Panc1 (cell line): Measurements from ENCODE around the gene MSI2. TPM values are rescaled to one million over a fixed set of nuclear protein-coding genes. Genes with fewer than 3 reads are reported as not detected.

ENCODE experiments used
- ATAC-seq: fragments of 200-7000 bp; cut with Tn5 transposase; 2 replicates; pipeline ENCODE4 v1.9.1; 2020; ENCODE audit warnings: mild to moderate bottlenecking, moderate library complexity
- BruUV-seq: library from RNA; stranded (reverse); fragments of 400-500 nt; replicated peaks from 2 replicates; lab custom pipeline; 2021; lab: Mats Ljungman, UMichigan
- CTCF ChIA-PET: fragments of 300-600 bp; sonication (Branson Sonifier 250); formaldehyde crosslinking; loops from one replicate; lab custom pipeline; 2022; ENCODE audit warnings: antibody characterized with exemption; lab: Charles Lee
- POLR2A ChIA-PET: fragments of 300-600 bp; sonication (Branson Sonifier 250); formaldehyde crosslinking; loops from one replicate; lab custom pipeline; 2022; ENCODE audit warnings: antibody characterized with exemption; lab: Charles Lee
- DNase-seq: peaks from one replicate; pipeline ENCODE4 v3.0.0-alpha.2; 2010; ENCODE audit warnings: low read depth, low spot score
- H3K27ac ChIP-seq: 2 replicates; pipeline ENCODE4 v1.5.1; 2011; ENCODE audit warnings: mild to moderate bottlenecking, low read length, inconsistent platforms
- H3K27me3 ChIP-seq: fragments of 200-500 bp; sonication (Bioruptor generic); 2 replicates; pipeline ENCODE4 v1.6.0; 2014; ENCODE audit warnings: low read length, inconsistent platforms; ENCODE audit not compliant: control insufficient read depth, insufficient read depth
- H3K36me3 ChIP-seq: fragments of 200-500 bp; sonication (Bioruptor generic); 2 replicates; pipeline ENCODE4 v1.5.1; 2014; ENCODE audit warnings: inconsistent platforms, mild to moderate bottlenecking, low read length, moderate library complexity; ENCODE audit not compliant: control insufficient read depth, insufficient read depth
- H3K4me1 ChIP-seq: 2 replicates; pipeline ENCODE4 v1.5.1; 2011; ENCODE audit warnings: inconsistent platforms, mild to moderate bottlenecking, low read length, moderate library complexity; ENCODE audit not compliant: control insufficient read depth, insufficient read depth
- H3K4me3 ChIP-seq, 2 experiments: 2 replicates each; pipeline ENCODE4 v1.5.1; 2011 to 2012; ENCODE audit warnings: low read depth in 2 of 2, low read length in 2 of 2, mild to moderate bottlenecking in 2 of 2, inconsistent platforms in 1 of 2, moderate library complexity in 1 of 2
- H3K9me3 ChIP-seq: fragments of 200-500 bp; sonication (Bioruptor generic); 2 replicates; pipeline ENCODE4 v1.5.1; 2014; ENCODE audit warnings: low read depth, mild to moderate bottlenecking, inconsistent platforms, low read length, moderate library complexity; ENCODE audit not compliant: control insufficient read depth, insufficient read depth
- CTCF ChIP-seq: fragments of 450-650 bp; IDR thresholded peaks from 2 replicates; pipeline ENCODE4 v1.5.1; 2017; ENCODE audit warnings: mild to moderate bottlenecking
- POLR2AphosphoS5 ChIP-seq: IDR thresholded peaks from 2 replicates; pipeline ENCODE4 v1.6.1; 2012; ENCODE audit warnings: mild to moderate bottlenecking, low read depth, low read length, moderate library complexity
- REST ChIP-seq, 2 experiments: IDR thresholded peaks; 2 replicates each; pipeline ENCODE4 v1.6.1; 2011 to 2012; ENCODE audit warnings: low read depth in 2 of 2, control low read depth in 1 of 2, low read length in 1 of 2, mild to moderate bottlenecking in 1 of 2, moderate library complexity in 1 of 2; ENCODE audit not compliant: insufficient read depth in 1 of 2
- SIN3A ChIP-seq: IDR thresholded peaks from 2 replicates; pipeline ENCODE4 v1.6.1; 2012; ENCODE audit warnings: low read depth, mild to moderate bottlenecking, low read length, moderate library complexity, borderline replicate concordance; ENCODE audit not compliant: insufficient read depth
- TCF7L2 ChIP-seq: IDR thresholded peaks from 2 replicates; pipeline ENCODE4 v1.6.1; 2011; ENCODE audit warnings: mild to moderate bottlenecking, low read depth, low read length, inconsistent platforms
- in situ Hi-C: cut with HindIII; loops from 2 replicates; pipeline ENCODE4 v1.10.0; 2016; ENCODE audit warnings: low sequenced_read_pairs, low pct_unique_long_range_greater_than_20kb
- intact Hi-C: fragments of 100-400 bp; cut with micrococcal nuclease; formaldehyde crosslinking; loops from one replicate; pipeline ENCODE4 v1.10.0; 2022; ENCODE audit not compliant: unreplicated experiment
- total RNA-seq: library from RNA; stranded (reverse); gene quantifications from one replicate; pipeline ENCODE4 v1.2.1, GENCODE V29; 2021; ENCODE audit not compliant: unreplicated experiment

The MSI2 gene
- total RNA-seq, 1 experiment from 2014 or later: 38.5 TPM

GRCh38 chr17:57549468-57549867, 293.1 kb downstream of the MSI2 start:
- in situ Hi-C loops: no loop called here
- no TSS peak for BruUV-seq

GRCh38 chr17:57550016-57550415, 293.7 kb downstream of the MSI2 start:
- POLR2A ChIA-PET: no interaction called here

More at GRCh38 chr17:57549468-57549867, 293.1 kb downstream of the MSI2 start:
- H3K4me1 ChIP-seq: no peaks in the 10 kb centered on the region
- no peaks in the 10 kb centered on the region for H3K36me3 ChIP-seq
- POLR2A ChIA-PET: interaction anchor here (0.5 to 0.6 kb wide), 2 partner anchors 17 to 461 kb away, joined by 3 read pairs; no protein-coding TSS in a partner anchor
- CTCF ChIA-PET: no interaction called here
- no peak overlapping the region for H3K4me3 ChIP-seq
- no peaks in the 10 kb centered on the region for H3K27me3 ChIP-seq
- intact Hi-C loops: no loop called here
- no peak overlapping the region for H3K27ac ChIP-seq
- ATAC-seq (no peak), DNase-seq (no peak)
- no peaks in the 10 kb centered on the region for H3K9me3 ChIP-seq
- TF ChIP-seq TCF7L2 (no peak), SIN3A (no peak), POLR2AphosphoS5 (no peak), REST (IDR thresholded peaks at IDR 0.05; ENCODE audit: insufficient read depth in 1 of 2, low read depth in 2 of 2, low read length in 1 of 2) (no peak), CTCF (no peak)

More at GRCh38 chr17:57550016-57550415, 293.7 kb downstream of the MSI2 start:
- Histone ChIP-seq H3K9me3 (no peaks in the 10 kb centered on the region), H3K36me3 (no peaks in the 10 kb centered on the region), H3K27me3 (no peaks in the 10 kb centered on the region), H3K4me1 (no peaks in the 10 kb centered on the region), H3K4me3 (no peak overlapping the region), H3K27ac (no peak overlapping the region)
- in situ Hi-C loops (no loop called here), intact Hi-C loops (no loop called here)
- BruUV-seq: no TSS peak
- TF ChIP-seq TCF7L2 (no peak), SIN3A (no peak), REST (IDR thresholded peaks at IDR 0.05; ENCODE audit: insufficient read depth in 1 of 2, low read depth in 2 of 2, low read length in 1 of 2) (no peak), POLR2AphosphoS5 (no peak), CTCF (no peak)
- ATAC-seq: no peak
- CTCF ChIA-PET: no interaction called here
- no peak for DNase-seq
